ENCODE results near the gene PAQR5. TPM values are rescaled to one million over a fixed set of nuclear protein-coding genes. Genes with fewer than 3 reads are reported as not detected.

PAQR5 gene
- total RNA-seq, 1 experiment from 2014 or later: 34.0 TPM

GRCh38 chr15:69323893-69324430, 25.2 kb downstream of the PAQR5 start:
- ATAC-seq: no peak
- no peaks in the 10 kb centered on the region for H3K79me2 ChIP-seq (ENCODE audit: insufficient read depth, low read length)
- H3K4me3 ChIP-seq (replicated peaks in 1 of 2; ENCODE audit: low read depth in 1 of 2, low read length in 2 of 2): no peak overlapping the region
- H3K9ac ChIP-seq (ENCODE audit: low read length): no peak overlapping the region
- H3K27ac ChIP-seq (ENCODE audit: low read depth, low read length): no peak overlapping the region
- H3K4me1 ChIP-seq (ENCODE audit: control insufficient read depth in 1 of 2, insufficient read depth in 2 of 2, low read length in 2 of 2): peaks cover 10 to 18% of the 10 kb centered on the region in 2 experiments; a peak in 3 of 4 replicates
- TF ChIP-seq RAD21 (IDR thresholded peaks at IDR 0.05; ENCODE audit: low read depth): no peak
- H3K4me2 ChIP-seq (ENCODE audit: low read length): no peak overlapping the region
- POLR2A ChIA-PET: no interaction called here
- DNase-seq (ENCODE audit: low read depth, low spot score): no peak
- H4K20me1 ChIP-seq (ENCODE audit: insufficient read depth): no peaks in the 10 kb centered on the region
- CTCF ChIA-PET: no interaction called here
- no peaks in the 10 kb centered on the region for H3K27me3 ChIP-seq (ENCODE audit: insufficient read depth, low read length)
- no peaks in the 10 kb centered on the region for H3K9me3 ChIP-seq (ENCODE audit: control insufficient read depth in 1 of 2, insufficient read depth in 1 of 2, low read depth in 1 of 2, low read length in 2 of 2)
- no peaks in the 10 kb centered on the region for H3K36me3 ChIP-seq (ENCODE audit: control insufficient read depth in 1 of 2, insufficient read depth in 2 of 2, low read length in 2 of 2)
- no peaks in the 10 kb centered on the region for H3K9me2 ChIP-seq (ENCODE audit: insufficient read depth)
- no peak overlapping the region for H2AFZ ChIP-seq (ENCODE audit: low read depth, low read length, poor library complexity, severe bottlenecking)
- no TSS peak for BruUV-seq (replicated peaks)
- RAD21 ChIA-PET (ENCODE audit: low non-redundant PET in 1 of 2, low total read pairs in 2 of 2, uncharacterized antibody in 2 of 2, unreplicated experiment in 2 of 2): no interaction called here
- intact Hi-C loops (cut with micrococcal nuclease): no loop called here

DNA sequence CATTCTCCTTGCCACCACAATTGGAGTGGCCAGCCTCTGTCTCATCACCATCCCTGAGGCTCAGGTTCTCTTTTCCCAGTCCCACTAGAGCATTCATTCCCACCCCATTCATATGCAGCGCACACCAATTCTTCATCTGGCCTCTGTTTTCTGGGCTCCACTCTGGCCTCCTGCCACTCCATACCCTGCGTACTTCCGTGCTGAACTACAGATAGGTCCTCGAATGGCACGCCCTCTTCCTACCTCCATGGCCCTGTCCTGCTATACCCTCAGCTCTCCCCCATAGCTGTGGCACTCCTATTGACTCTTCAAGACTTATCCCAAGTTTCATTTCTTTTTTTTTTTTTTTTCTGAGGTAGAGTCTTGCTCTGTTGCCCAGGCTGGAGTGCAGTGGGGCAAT, 25.9 kb downstream of the PAQR5 start:
- H3K27me3 ChIP-seq (ENCODE audit: insufficient read depth, low read length): no peaks in the 10 kb centered on the region
- ATAC-seq: no peak
- H3K79me2 ChIP-seq (ENCODE audit: insufficient read depth, low read length): no peaks in the 10 kb centered on the region
- H3K4me3 ChIP-seq (replicated peaks in 1 of 2; ENCODE audit: low read depth in 1 of 2, low read length in 2 of 2): no peak overlapping the region
- ChIA-PET POLR2A (no interaction called here), RAD21 (ENCODE audit: low non-redundant PET in 1 of 2, low total read pairs in 2 of 2, uncharacterized antibody in 2 of 2, unreplicated experiment in 2 of 2) (no interaction called here), CTCF (no interaction called here)
- no peaks in the 10 kb centered on the region for H3K9me3 ChIP-seq (ENCODE audit: control insufficient read depth in 1 of 2, insufficient read depth in 1 of 2, low read depth in 1 of 2, low read length in 2 of 2)
- intact Hi-C loops (cut with micrococcal nuclease): no loop called here
- peaks cover 12 to 19% of the 10 kb centered on the region in 2 experiments; a peak in 3 of 4 replicates for H3K4me1 ChIP-seq (ENCODE audit: control insufficient read depth in 1 of 2, insufficient read depth in 2 of 2, low read length in 2 of 2)
- H2AFZ ChIP-seq (ENCODE audit: low read depth, low read length, poor library complexity, severe bottlenecking): no peak overlapping the region
- no peak for DNase-seq (ENCODE audit: low read depth, low spot score)
- no peaks in the 10 kb centered on the region for H3K9me2 ChIP-seq (ENCODE audit: insufficient read depth)
- no peaks in the 10 kb centered on the region for H4K20me1 ChIP-seq (ENCODE audit: insufficient read depth)
- H3K9ac ChIP-seq (ENCODE audit: low read length): no peak overlapping the region
- no TSS peak for BruUV-seq (replicated peaks)
- H3K4me2 ChIP-seq (ENCODE audit: low read length): no peak overlapping the region
- no peaks in the 10 kb centered on the region; a peak in 1 of 4 replicates for H3K36me3 ChIP-seq (ENCODE audit: control insufficient read depth in 1 of 2, insufficient read depth in 2 of 2, low read length in 2 of 2)
- H3K27ac ChIP-seq (ENCODE audit: low read depth, low read length): no peak overlapping the region
- no peak for TF ChIP-seq SIN3A (IDR thresholded peaks at IDR 0.05; ENCODE audit: low read depth)
- TF ChIP-seq ZBTB33 (IDR thresholded peaks at IDR 0.05; ENCODE audit: extremely low read depth, insufficient replicate concordance, low read length): no peak
- no peak for TF ChIP-seq ZNF274 (IDR thresholded peaks at IDR 0.05; ENCODE audit: low read depth, low read length)
- TF ChIP-seq CBX3 (IDR thresholded peaks at IDR 0.05; ENCODE audit: low read depth): no peak
- TF ChIP-seq POLR2AphosphoS5 (IDR thresholded peaks at IDR 0.05; ENCODE audit: low read depth, low read length): no peak
- TF ChIP-seq CEBPB (IDR thresholded peaks at IDR 0.05; ENCODE audit: low read depth): no peak
- TF ChIP-seq FOSL1 (IDR thresholded peaks at IDR 0.05; ENCODE audit: low read depth): no peak
- no peak for TF ChIP-seq REST (IDR thresholded peaks at IDR 0.05; ENCODE audit: low read depth)
- TF ChIP-seq EGR1 (IDR thresholded peaks at IDR 0.05; ENCODE audit: low read depth): no peak
- no peak for TF ChIP-seq ATF3 (IDR thresholded peaks at IDR 0.05)
- no peak for TF ChIP-seq POLR2A (IDR thresholded peaks at IDR 0.05; ENCODE audit: borderline replicate concordance, extremely low read depth, insufficient read depth, insufficient read length)
- no peak for TF ChIP-seq SRF (IDR thresholded peaks at IDR 0.05; ENCODE audit: low read depth)
- no peak for TF ChIP-seq ZFX (IDR thresholded peaks at IDR 0.05)
- TF ChIP-seq EZH2 (IDR thresholded peaks at IDR 0.05): no peak
- no peak for TF ChIP-seq RAD21 (IDR thresholded peaks at IDR 0.05; ENCODE audit: low read depth)
- no peak for TF ChIP-seq EZH2phosphoT487 (IDR thresholded peaks at IDR 0.05; ENCODE audit: borderline replicate concordance)
- TF ChIP-seq YY1 (IDR thresholded peaks at IDR 0.05; ENCODE audit: extremely low read depth, insufficient replicate concordance, low read depth, low read length): no peak
- no peak for TF ChIP-seq JUND (IDR thresholded peaks at IDR 0.05)

Data from HCT116 (cell line).